ENCODE results near the gene ZNF619.

- TF ChIP-seq CTCF (IDR thresholded peaks at IDR 0.05; ENCODE audit: low read depth, low read length, poor library complexity, severe bottlenecking) (no peak), EZH2phosphoT487 (IDR thresholded peaks at IDR 0.05; ENCODE audit: borderline replicate concordance, low read length) (no peak)
These were observed 25.4 kb upstream of the ZNF619 start for GRCh38 chr3:40451551-40451950.

Data from DOHH2 (cell line).